Large intestine (tissue), 3 donors: Measurements from ENCODE around the gene LRRC71. TPM values are rescaled to one million over a fixed set of nuclear protein-coding genes. Genes with fewer than 3 reads are reported as not detected.

Experiments
- DNase-seq, 2 donors: peaks; one replicate each; pipeline versions ENCODE4 v3.0.0 to v3.0.0-alpha.2; 2013
- H3K27ac ChIP-seq: one replicate; pipeline ENCODE4 v1.5.1; 2013; ENCODE audit warnings: low read length
- H3K27me3 ChIP-seq: 2 replicates; pipeline ENCODE4 v1.6.1; 2013; ENCODE audit warnings: low read length; ENCODE audit not compliant: control insufficient read depth, insufficient read depth
- H3K36me3 ChIP-seq: 2 replicates; pipeline ENCODE4 v1.6.1; 2013; ENCODE audit warnings: low read length; ENCODE audit not compliant: control insufficient read depth, insufficient read depth
- H3K4me1 ChIP-seq: one replicate; pipeline ENCODE4 v1.6.1; 2013; ENCODE audit warnings: low read length; ENCODE audit not compliant: control insufficient read depth, insufficient read depth
- H3K4me3 ChIP-seq: one replicate; pipeline ENCODE4 v1.5.1; 2013; ENCODE audit warnings: low read length
- H3K9me3 ChIP-seq: one replicate; pipeline ENCODE4 v1.6.1; 2013; ENCODE audit warnings: mild to moderate bottlenecking, low read depth, low read length, moderate library complexity; ENCODE audit not compliant: control insufficient read depth
- WGBS: methylation state at CpG from one replicate; pipeline ENCODE4 v1.1.5; 2013; ENCODE audit warnings: low lambda C conversion rate; ENCODE audit not compliant: insufficient coverage; 5-methylcytosine and 5-hydroxymethylcytosine counted together
- polyA plus RNA-seq: library from polyadenylated mRNA; unstranded; fragments of 120-200 nt; gene quantifications from one replicate; pipeline ENCODE4 v1.2.1, GENCODE V29; 2013

The LRRC71 gene
- polyA plus RNA-seq, 1 donor: 0.28 TPM

DNA sequence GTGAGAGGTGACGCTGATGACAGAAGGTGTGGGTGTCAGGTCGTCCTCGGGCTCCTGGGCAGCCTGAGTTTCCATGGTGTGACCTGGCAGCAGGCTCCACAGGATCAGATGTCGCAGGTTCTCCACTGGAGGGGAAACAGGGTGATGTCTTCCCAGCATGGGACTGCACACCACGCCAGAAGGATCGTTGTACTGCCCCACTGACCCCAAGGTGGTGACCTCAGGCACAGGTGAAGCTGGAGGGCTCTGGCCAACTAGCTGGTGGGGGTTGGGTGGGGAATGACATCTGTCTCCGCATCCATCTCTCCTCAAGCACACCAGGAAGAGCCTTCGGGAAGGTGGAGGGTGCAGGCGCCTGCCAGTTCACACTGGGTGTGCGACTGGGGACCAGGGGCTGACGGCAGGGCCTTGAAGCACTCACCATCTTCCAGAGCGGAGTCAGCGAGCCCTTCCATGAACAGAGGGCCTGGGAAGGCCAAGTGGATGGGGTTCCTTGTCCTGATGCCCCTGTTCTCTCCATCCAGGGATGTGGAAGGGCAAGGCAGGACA lies 19.4 kb downstream of the LRRC71 start:
- H3K4me3 ChIP-seq: no peak overlapping the region
- no peak for DNase-seq
- no peaks in the 10 kb centered on the region for H3K27me3 ChIP-seq
- peaks cover 96% of the 10 kb centered on the region for H3K36me3 ChIP-seq
- no peak overlapping the region for H3K27ac ChIP-seq
- no peaks in the 10 kb centered on the region for H3K9me3 ChIP-seq
- no CpG with 5 or more reads among the region's 13 CpGs for WGBS
- H3K4me1 ChIP-seq: no peaks in the 10 kb centered on the region

DNA sequence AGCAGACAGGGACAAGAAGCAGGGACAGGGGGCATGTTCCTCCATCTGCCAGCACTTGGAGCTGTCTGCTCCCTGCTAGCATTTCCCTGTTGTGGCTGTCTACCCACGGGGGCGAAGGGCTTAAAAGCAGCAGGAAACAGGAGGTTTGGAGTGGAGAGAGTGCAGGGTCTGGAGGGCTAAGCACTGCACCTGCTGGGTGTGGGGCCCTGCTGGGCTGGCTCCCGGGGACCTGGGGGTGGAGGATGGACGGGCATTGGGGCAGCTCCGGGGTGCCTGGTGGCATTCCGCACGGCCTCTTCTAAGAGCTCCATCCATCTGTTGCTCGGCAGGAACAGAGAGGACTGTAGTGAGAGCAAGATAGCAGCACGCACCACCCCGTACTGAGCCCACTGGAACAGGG lies 21.2 kb downstream of the LRRC71 start:
- H3K9me3 ChIP-seq: no peaks in the 10 kb centered on the region
- WGBS: no CpG with 5 or more reads among the region's 10 CpGs
- DNase-seq: no peak
- no peaks in the 10 kb centered on the region for H3K27me3 ChIP-seq
- H3K4me3 ChIP-seq: no peak overlapping the region
- peaks cover 99% of the 10 kb centered on the region for H3K36me3 ChIP-seq
- no peak overlapping the region for H3K27ac ChIP-seq
- H3K4me1 ChIP-seq: no peaks in the 10 kb centered on the region

DNA sequence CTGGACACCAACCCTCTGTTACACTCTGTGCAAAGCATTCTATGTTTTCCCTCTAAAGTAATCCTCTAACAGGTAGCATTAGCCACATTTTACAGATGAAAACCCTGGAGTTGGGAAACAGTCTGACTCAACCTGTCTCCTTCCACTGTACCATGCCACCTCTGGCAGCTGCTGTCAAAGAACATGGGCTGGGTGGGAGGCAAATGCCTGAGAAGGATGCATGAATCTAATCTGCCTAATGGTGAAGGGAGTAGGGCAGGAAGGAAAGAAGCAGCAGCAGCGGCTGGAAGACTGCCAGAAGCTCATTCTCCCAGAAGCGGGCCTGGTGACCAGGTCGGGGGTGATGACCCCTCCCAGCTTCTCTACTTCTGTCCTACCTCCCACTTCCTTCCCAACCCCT lies 21.7 kb downstream of the LRRC71 start:
- no peaks in the 10 kb centered on the region for H3K4me1 ChIP-seq
- H3K4me3 ChIP-seq: no peak overlapping the region
- DNase-seq: no peak
- WGBS: no CpG with 5 or more reads among the region's 3 CpGs
- no peaks in the 10 kb centered on the region for H3K9me3 ChIP-seq
- peaks cover 99% of the 10 kb centered on the region for H3K36me3 ChIP-seq
- H3K27ac ChIP-seq: no peak overlapping the region
- no peaks in the 10 kb centered on the region for H3K27me3 ChIP-seq

DNA sequence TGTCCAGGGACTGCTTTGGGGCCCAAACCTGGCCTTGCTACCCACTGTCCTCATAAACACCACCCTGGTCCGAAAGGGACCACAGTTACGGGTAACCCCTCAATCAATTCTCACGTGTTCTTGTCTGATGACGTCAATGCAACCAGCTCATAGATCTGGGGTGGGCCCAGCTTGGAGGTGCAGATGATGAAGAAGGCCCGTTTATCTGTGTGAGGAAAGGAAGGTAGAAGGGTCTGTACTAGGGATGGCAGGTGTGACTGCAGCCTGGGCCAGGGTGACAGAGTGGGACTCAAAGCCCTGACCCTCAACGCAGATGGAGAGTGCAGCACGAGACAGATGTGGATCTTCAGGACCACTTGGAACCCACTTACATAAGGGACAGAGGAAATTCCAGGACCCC lies 22.1 kb downstream of the LRRC71 start:
- H3K27ac ChIP-seq: no peak overlapping the region
- no peak overlapping the region for H3K4me3 ChIP-seq
- no peak for DNase-seq
- no peaks in the 10 kb centered on the region for H3K9me3 ChIP-seq
- WGBS: no CpG with 5 or more reads among the region's 7 CpGs
- H3K36me3 ChIP-seq: peaks cover 99% of the 10 kb centered on the region
- no peaks in the 10 kb centered on the region for H3K4me1 ChIP-seq
- H3K27me3 ChIP-seq: no peaks in the 10 kb centered on the region

- WGBS: no CpG with 5 or more reads among the region's 3 CpGs
- DNase-seq: no peak
- H3K36me3 ChIP-seq: peaks cover 99% of the 10 kb centered on the region
Measured at GRCh38 chr1:156943756-156944155, 23.3 kb downstream of the LRRC71 start.

GRCh38 chr1:156944268-156944667 lies 23.8 kb downstream of the LRRC71 start:
- H3K4me1 ChIP-seq: no peaks in the 10 kb centered on the region
- H3K27me3 ChIP-seq: no peaks in the 10 kb centered on the region
- peaks cover 99% of the 10 kb centered on the region for H3K36me3 ChIP-seq
- no peak for DNase-seq
- H3K27ac ChIP-seq: no peak overlapping the region
- H3K9me3 ChIP-seq: no peaks in the 10 kb centered on the region
- WGBS: no CpG with 5 or more reads among the region's 1 CpG
- no peak overlapping the region for H3K4me3 ChIP-seq

More at GRCh38 chr1:156943756-156944155, 23.3 kb downstream of the LRRC71 start:
- H3K4me3 ChIP-seq: no peak overlapping the region
- no peak overlapping the region for H3K27ac ChIP-seq
- no peaks in the 10 kb centered on the region for H3K27me3 ChIP-seq
- H3K9me3 ChIP-seq: no peaks in the 10 kb centered on the region
- no peaks in the 10 kb centered on the region for H3K4me1 ChIP-seq

- Histone ChIP-seq H3K36me3 (peaks cover 99% of the 10 kb centered on the region), H3K4me3 (no peak overlapping the region), H3K9me3 (no peaks in the 10 kb centered on the region), H3K27me3 (no peaks in the 10 kb centered on the region), H3K4me1 (no peaks in the 10 kb centered on the region), H3K27ac (no peak overlapping the region)
- WGBS: no CpG with 5 or more reads among the region's 8 CpGs
- DNase-seq: no peak
Measured at GRCh38 chr1:156944848-156945247, 24.4 kb downstream of the LRRC71 start.

GRCh38 chr1:156945881-156946661 lies 25.6 kb downstream of the LRRC71 start:
- DNase-seq: no peak
- WGBS: 100% methylated on average over 1 of the region's 11 CpGs
- H3K4me3 ChIP-seq: no peak overlapping the region
- H3K27me3 ChIP-seq: no peaks in the 10 kb centered on the region
- H3K27ac ChIP-seq: no peak overlapping the region
- H3K9me3 ChIP-seq: no peaks in the 10 kb centered on the region
- H3K4me1 ChIP-seq: no peaks in the 10 kb centered on the region
- H3K36me3 ChIP-seq: peaks cover 99% of the 10 kb centered on the region

DNA sequence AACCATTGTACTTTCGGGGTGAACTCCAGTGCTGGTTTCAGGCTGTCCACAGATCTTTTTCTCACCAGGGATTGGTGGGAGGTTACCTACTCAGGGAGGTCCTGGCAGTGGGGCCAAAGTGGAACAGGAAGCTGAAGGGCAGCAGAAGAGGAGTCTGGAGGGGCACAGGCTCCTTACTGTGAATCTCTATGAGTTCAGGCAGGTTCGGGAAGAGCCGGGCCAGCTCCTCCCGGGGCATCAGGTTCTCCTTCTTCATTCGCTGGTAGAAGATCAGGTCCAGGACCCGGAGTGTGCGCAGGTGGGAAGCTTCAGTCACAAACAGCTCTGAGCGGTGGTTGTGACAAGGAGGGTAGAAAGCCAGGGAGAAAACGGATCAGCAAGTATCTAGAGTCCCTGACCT lies 26.7 kb downstream of the LRRC71 start:
- no peaks in the 10 kb centered on the region for H3K4me1 ChIP-seq
- no peaks in the 10 kb centered on the region for H3K9me3 ChIP-seq
- DNase-seq: no peak
- H3K36me3 ChIP-seq: peaks cover 97% of the 10 kb centered on the region
- H3K27me3 ChIP-seq: no peaks in the 10 kb centered on the region
- no peak overlapping the region for H3K4me3 ChIP-seq
- WGBS: no CpG with 5 or more reads among the region's 9 CpGs
- H3K27ac ChIP-seq: no peak overlapping the region

- H3K4me3 ChIP-seq: no peak overlapping the region
- H3K9me3 ChIP-seq: no peaks in the 10 kb centered on the region
- DNase-seq: no peak
- no peaks in the 10 kb centered on the region for H3K27me3 ChIP-seq
- peaks cover 96% of the 10 kb centered on the region for H3K36me3 ChIP-seq
- no CpG with 5 or more reads among the region's 17 CpGs for WGBS
- no peaks in the 10 kb centered on the region for H3K4me1 ChIP-seq
- no peak overlapping the region for H3K27ac ChIP-seq
Measured at GRCh38 chr1:156947818-156948525, 27.5 kb downstream of the LRRC71 start.
